Epithelial cell of proximal tubule (primary cell): ENCODE results near the gene EPHB2. TPM values are rescaled to one million over a fixed set of nuclear protein-coding genes. Genes with fewer than 3 reads are reported as not detected.

ENCODE experiments used
- DNase-seq: peaks from one replicate; pipeline ENCODE4 v3.0.0-alpha.2; 2011; ENCODE audit warnings: low read depth
- H3K4me3 ChIP-seq: 2 replicates; pipeline ENCODE4 v1.5.1; 2011; ENCODE audit warnings: low read depth, mild to moderate bottlenecking, low read length
- total RNA-seq: library from RNA; depleted of rRNA; stranded (reverse); fragments of >200 nt; gene quantifications from 2 replicates; pipeline ENCODE4 v1.2.3, GENCODE V29; 2015
- TF ChIP-seq, protein P1 (sequence below): conservative IDR thresholded peaks from 2 replicates; pipeline ENCODE4 v1.5.1; 2012; ENCODE audit warnings: low read depth, mild to moderate bottlenecking, low read length

The EPHB2 gene
- total RNA-seq, 1 donor from 2014 or later, result 47.8 TPM

DNA sequence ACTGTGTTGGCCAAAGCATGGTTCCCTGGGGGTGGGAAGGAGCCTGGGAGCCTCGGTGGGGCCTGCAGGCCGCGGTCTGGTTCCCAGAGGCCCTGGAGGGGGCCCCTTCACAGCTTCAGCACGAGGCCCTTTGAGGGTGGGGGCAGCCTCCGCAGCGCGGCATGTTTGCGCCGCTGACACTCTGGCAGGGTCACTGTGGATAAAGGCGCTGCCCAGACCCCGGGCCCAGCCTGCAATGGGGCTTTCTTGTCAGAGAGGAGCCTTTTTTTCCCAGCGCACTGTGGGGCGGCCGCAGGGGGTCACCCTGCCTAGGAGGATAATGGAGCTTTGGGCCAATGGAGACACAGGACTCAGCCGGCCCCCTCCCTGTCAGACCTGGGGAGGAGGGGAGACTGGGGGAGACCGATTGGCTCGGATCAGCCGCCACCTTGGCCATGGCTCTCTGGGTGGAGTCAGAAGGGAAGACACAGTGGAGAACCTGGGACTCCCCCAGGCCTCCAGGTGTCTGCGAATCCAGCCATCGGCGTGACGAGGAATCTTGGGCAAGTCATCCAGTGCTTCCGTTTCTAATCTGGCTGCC lies 26.0 kb downstream of the EPHB2 start:
- H3K4me3 ChIP-seq, result no peak overlapping the region
- DNase-seq, result no peak
- TF ChIP-seq, protein P1, sequence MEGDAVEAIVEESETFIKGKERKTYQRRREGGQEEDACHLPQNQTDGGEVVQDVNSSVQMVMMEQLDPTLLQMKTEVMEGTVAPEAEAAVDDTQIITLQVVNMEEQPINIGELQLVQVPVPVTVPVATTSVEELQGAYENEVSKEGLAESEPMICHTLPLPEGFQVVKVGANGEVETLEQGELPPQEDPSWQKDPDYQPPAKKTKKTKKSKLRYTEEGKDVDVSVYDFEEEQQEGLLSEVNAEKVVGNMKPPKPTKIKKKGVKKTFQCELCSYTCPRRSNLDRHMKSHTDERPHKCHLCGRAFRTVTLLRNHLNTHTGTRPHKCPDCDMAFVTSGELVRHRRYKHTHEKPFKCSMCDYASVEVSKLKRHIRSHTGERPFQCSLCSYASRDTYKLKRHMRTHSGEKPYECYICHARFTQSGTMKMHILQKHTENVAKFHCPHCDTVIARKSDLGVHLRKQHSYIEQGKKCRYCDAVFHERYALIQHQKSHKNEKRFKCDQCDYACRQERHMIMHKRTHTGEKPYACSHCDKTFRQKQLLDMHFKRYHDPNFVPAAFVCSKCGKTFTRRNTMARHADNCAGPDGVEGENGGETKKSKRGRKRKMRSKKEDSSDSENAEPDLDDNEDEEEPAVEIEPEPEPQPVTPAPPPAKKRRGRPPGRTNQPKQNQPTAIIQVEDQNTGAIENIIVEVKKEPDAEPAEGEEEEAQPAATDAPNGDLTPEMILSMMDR, result no peak

DNA sequence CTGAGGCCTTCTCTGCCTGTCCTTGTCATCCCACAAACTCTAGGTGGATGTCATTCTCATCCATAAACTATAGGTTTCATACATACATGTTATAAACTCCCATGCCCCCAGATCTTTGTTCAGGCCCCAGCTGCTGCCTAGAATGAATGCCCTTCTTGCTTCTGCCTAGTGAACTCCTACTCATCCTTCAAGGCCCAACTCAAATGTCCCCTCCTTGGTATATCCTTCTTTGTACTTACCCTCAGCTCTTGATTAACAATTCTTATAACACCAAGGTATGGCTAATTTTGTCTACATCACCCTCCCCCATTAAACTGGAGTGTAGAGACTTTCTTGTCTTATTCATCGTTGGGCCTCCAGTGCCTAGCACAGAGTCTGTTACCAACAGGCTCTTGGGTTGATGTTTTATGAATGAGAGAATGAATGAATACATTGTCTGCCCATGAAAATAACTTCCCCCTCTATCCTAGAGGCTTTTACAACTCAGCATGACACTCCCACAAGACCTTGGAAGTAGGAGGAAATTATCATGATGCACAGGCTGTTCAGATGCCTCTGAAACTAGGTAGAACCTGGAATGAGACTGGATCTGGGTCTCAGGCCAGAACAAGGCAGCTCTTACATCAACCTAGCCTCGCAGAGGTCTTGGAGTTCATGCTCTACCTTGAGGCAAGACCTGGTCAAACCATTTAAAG lies 26.9 kb downstream of the EPHB2 start:
- no peak for DNase-seq

DNA sequence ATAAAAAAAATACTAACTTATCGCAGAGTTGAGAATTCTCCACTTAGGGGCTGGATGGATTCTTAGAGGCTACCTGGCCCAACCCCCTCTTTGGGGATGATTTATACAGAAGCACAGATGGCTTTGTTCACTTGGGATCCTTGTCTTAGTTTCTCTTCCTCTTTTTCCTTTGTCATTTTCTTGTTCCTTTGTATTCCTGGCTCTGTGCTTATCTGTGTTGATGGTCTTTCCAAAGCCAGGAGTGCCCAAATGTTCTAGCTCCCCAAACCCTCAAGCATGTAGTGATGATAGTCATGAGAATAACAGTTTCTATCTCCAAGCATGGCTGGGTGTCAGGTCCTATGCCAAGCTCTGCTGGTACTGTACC lies 27.4 kb downstream of the EPHB2 start:
- TF ChIP-seq, protein P1, result no peak
- no peak for DNase-seq

More for the DNA sequence above, 26.9 kb downstream of the EPHB2 start:
- H3K4me3 ChIP-seq, result no peak overlapping the region
- TF ChIP-seq, protein P1, result no peak

GRCh38 chr1:22738522-22738921 lies 27.9 kb downstream of the EPHB2 start:
- no peak overlapping the region for H3K4me3 ChIP-seq
- TF ChIP-seq, protein P1, result no peak
- DNase-seq, result no peak

More for the DNA sequence above, 27.4 kb downstream of the EPHB2 start:
- H3K4me3 ChIP-seq, result no peak overlapping the region

GRCh38 chr1:22739648-22740385 lies 29.2 kb downstream of the EPHB2 start:
- no peak overlapping the region for H3K4me3 ChIP-seq
- peak; percentile 57 for DNase-seq
- TF ChIP-seq, protein P1, result no peak

DNA sequence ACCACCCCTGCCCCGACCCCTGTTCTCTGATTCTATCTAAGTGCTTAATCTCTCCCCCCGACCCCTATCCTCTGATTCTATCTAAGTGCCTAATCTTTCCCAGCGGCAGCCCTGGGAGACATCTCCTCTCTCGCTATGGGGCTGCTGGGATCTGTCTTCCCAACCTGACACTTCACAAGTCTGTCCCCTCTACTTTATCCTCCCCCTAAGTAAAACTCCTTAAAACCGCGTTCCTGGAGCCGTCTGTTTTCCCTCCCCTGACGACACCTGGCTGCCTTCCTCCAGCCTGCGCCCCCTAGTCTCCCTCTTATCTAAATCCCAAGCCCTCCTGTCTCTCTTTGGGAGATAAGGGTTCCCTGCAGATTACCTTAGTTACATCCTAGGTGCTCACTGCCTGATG lies 30.5 kb downstream of the EPHB2 start:
- DNase-seq, result no peak
- H3K4me3 ChIP-seq, result no peak overlapping the region
- TF ChIP-seq, protein P1, result no peak
